HEK293 (cell line): Measurements from ENCODE around the gene EHMT1.

ENCODE experiments used
- CTCF ChIA-PET: fragments of 350-600 bp; formaldehyde crosslinking; extraction: SDS; loops from one replicate; lab custom pipeline; 2021; ENCODE audit warnings: antibody characterized with exemption; lab: Yijun Ruan, JAX
- POLR2A ChIA-PET: fragments of 300-600 bp; formaldehyde crosslinking; extraction: SDS; loops from one replicate; lab custom pipeline; 2020; ENCODE audit warnings: antibody characterized with exemption, inconsistent platforms; lab: Yijun Ruan, JAX
- H3K27ac ChIP-seq: fragments of 200-500 bp; sonication (Bioruptor generic); 2 replicates; pipeline ENCODE4 v1.5.1; 2014; ENCODE audit warnings: low read depth, low read length, control low read depth, inconsistent platforms; ENCODE audit errors: extremely low read depth
- H3K36me3 ChIP-seq, 2 experiments: fragments of 200-500 bp in 1 of 2; sonication (Bioruptor generic) in 1 of 2; 1 replicate in 1 of 2; 2 replicates in 1 of 2; pipeline ENCODE4 v1.5.1; 2014 to 2017; ENCODE audit warnings: inconsistent platforms in 2 of 2, low read length in 2 of 2; ENCODE audit not compliant: control insufficient read depth in 2 of 2, insufficient read depth in 1 of 2
- H3K4me1 ChIP-seq: fragments of 200-500 bp; sonication (Bioruptor generic); 2 replicates; pipeline ENCODE4 v1.5.1; 2014; ENCODE audit warnings: mild to moderate bottlenecking, low read length, inconsistent platforms; ENCODE audit not compliant: control insufficient read depth, insufficient read depth
- H3K4me3 ChIP-seq: 2 replicates; pipeline ENCODE4 v1.5.1; 2011; ENCODE audit warnings: low read depth, mild to moderate bottlenecking, control low read depth, low read length, moderate library complexity
- H3K9me3 ChIP-seq: fragments of 200-500 bp; sonication (Bioruptor generic); 2 replicates; pipeline ENCODE4 v1.5.1; 2014; ENCODE audit warnings: low read depth, low read length, inconsistent platforms; ENCODE audit not compliant: control insufficient read depth, insufficient read depth
- SP3 ChIP-seq: fragments of 450-650 bp; formaldehyde crosslinking; IDR thresholded peaks from 2 replicates; pipeline ENCODE4 v1.5.1; 2016; ENCODE audit warnings: missing biosample characterization, missing genetic modification characterization
- ZNF114 ChIP-seq: fragments of 450-650 bp; formaldehyde crosslinking; IDR thresholded peaks from 2 replicates; pipeline ENCODE4 v1.5.0; 2017; ENCODE audit warnings: missing biosample characterization, missing genetic modification characterization
- ZNF121 ChIP-seq: fragments of 450-650 bp; formaldehyde crosslinking; IDR thresholded peaks from 2 replicates; pipeline ENCODE4 v1.5.1; 2016; ENCODE audit warnings: missing biosample characterization, missing genetic modification characterization
- ZNF391 ChIP-seq: fragments of 450-650 bp; formaldehyde crosslinking; IDR thresholded peaks from 2 replicates; pipeline ENCODE4 v1.5.1; 2016; ENCODE audit warnings: low read depth, missing biosample characterization, missing genetic modification characterization, borderline replicate concordance
- ZNF473 ChIP-seq: fragments of 450-650 bp; formaldehyde crosslinking; IDR thresholded peaks from 2 replicates; pipeline ENCODE4 v1.5.1; 2017; ENCODE audit warnings: missing biosample characterization, missing genetic modification characterization
- ZNF747 ChIP-seq: fragments of 450-650 bp; formaldehyde crosslinking; IDR thresholded peaks from 2 replicates; pipeline ENCODE4 v1.5.1; 2016; ENCODE audit warnings: missing biosample characterization, missing genetic modification characterization
- ZNF843 ChIP-seq: fragments of 450-650 bp; formaldehyde crosslinking; IDR thresholded peaks from 2 replicates; pipeline ENCODE4 v1.5.1; 2016; ENCODE audit warnings: missing biosample characterization, missing genetic modification characterization
- TF ChIP-seq, protein P1 (sequence below): fragments of 450-650 bp; formaldehyde crosslinking; IDR thresholded peaks from 2 replicates; pipeline ENCODE4 v1.5.1; 2017; ENCODE audit warnings: missing biosample characterization, missing genetic modification characterization
- TF ChIP-seq, protein P2 (sequence below): fragments of 450-650 bp; formaldehyde crosslinking; IDR thresholded peaks from 2 replicates; pipeline ENCODE4 v1.5.0; 2017; ENCODE audit warnings: missing biosample characterization, missing genetic modification characterization, borderline replicate concordance
- TF ChIP-seq, protein P3 (sequence below): fragments of 450-650 bp; formaldehyde crosslinking; IDR thresholded peaks from 2 replicates; pipeline ENCODE4 v1.5.1; 2016; ENCODE audit warnings: missing biosample characterization, missing genetic modification characterization

Gene EHMT1

DNA sequence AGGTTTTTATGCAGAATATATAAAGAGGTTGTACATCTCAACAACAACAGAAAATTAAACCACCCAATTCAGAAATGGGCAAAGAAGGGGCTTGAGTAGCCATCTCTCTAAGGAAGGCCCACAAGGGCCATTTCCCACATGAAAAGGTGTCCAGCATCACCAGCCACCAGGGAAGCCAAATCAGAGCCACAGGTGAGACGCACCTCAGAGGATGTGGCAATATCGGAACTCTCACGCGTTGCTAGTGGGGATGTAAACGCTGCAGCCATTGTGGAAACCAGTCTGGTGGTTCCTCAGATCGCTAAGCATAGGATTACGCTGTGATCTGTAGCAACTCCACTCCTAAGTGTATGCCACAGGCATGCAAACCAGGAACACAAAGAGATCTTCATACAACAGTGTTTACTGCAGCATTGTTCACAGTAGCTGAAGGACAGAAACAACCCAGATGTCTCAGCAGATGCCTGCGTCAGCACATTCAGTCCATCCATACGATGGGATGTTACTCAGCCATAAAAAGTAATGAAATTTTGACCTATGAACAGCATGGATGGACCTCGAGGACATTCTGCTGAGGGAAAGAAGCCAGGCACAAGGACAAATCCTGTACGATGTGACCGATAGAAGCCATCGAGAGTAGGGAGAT, 174.5 kb downstream of the EHMT1 start:
- POLR2A ChIA-PET, result interaction anchor here (0.6 kb wide), 1 partner anchor 723 kb away, joined by 3 read pairs; the partner anchor contains the start of gene SAPCD2
- no peak for TF ChIP-seq ZNF391 (tag by site-specific recombination)
- TF ChIP-seq ZNF843, result no peak
- Histone ChIP-seq H3K9me3 (no peaks in the 10 kb centered on the region), H3K4me1 (no peaks in the 10 kb centered on the region), H3K4me3 (no peak overlapping the region), H3K27ac (no peak overlapping the region), H3K36me3 (peaks cover 20 to 76% of the 10 kb centered on the region in 2 experiments; a peak in 2 of 3 replicates)
- CTCF ChIA-PET, result interaction anchor here (0.7 kb wide), 1 partner anchor 167 kb away, joined by 3 read pairs; no protein-coding TSS in a partner anchor

DNA sequence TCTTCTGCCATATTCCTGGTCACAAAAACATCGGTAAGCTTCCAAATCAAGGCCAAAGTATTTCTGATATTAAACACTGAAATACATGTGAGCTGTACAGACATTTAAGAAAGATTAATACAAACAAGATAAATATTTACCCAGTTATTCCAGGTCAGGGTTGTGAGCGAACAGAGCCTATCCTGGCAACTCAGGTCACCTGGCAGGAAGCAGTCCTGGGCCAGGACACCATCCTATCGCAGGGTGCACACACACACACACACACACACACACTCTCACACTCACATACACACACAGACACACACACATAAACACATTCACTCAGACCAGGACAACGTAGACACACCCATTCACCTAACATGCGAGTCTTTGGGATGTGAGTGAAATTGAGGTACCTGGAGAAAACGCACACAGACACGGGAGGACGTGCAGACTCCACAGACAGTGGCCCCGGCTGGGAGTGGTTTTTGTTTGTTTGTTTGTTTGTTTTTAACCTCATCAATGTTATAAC, 176.4 kb downstream of the EHMT1 start:
- ChIA-PET CTCF (interaction anchor here (0.6 to 1.2 kb wide), 3 partner anchors 11 to 418 kb away, joined by 3 read pairs; no protein-coding TSS in a partner anchor), POLR2A (interaction anchor here (0.6 kb wide), 1 partner anchor 18 kb away, joined by 3 read pairs; no protein-coding TSS in a partner anchor)
- no peaks in the 10 kb centered on the region for H3K4me1 ChIP-seq
- no peak overlapping the region for H3K4me3 ChIP-seq
- peaks cover 20 to 88% of the 10 kb centered on the region in 2 experiments; a peak in 2 of 3 replicates for H3K36me3 ChIP-seq
- no peak overlapping the region for H3K27ac ChIP-seq
- H3K9me3 ChIP-seq, result no peaks in the 10 kb centered on the region
- TF ChIP-seq, protein P1, sequence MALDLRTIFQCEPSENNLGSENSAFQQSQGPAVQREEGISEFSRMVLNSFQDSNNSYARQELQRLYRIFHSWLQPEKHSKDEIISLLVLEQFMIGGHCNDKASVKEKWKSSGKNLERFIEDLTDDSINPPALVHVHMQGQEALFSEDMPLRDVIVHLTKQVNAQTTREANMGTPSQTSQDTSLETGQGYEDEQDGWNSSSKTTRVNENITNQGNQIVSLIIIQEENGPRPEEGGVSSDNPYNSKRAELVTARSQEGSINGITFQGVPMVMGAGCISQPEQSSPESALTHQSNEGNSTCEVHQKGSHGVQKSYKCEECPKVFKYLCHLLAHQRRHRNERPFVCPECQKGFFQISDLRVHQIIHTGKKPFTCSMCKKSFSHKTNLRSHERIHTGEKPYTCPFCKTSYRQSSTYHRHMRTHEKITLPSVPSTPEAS (tag by site-specific recombination), result peak; percentile 94
- TF ChIP-seq SP3 (tag by site-specific recombination), result no peak

DNA sequence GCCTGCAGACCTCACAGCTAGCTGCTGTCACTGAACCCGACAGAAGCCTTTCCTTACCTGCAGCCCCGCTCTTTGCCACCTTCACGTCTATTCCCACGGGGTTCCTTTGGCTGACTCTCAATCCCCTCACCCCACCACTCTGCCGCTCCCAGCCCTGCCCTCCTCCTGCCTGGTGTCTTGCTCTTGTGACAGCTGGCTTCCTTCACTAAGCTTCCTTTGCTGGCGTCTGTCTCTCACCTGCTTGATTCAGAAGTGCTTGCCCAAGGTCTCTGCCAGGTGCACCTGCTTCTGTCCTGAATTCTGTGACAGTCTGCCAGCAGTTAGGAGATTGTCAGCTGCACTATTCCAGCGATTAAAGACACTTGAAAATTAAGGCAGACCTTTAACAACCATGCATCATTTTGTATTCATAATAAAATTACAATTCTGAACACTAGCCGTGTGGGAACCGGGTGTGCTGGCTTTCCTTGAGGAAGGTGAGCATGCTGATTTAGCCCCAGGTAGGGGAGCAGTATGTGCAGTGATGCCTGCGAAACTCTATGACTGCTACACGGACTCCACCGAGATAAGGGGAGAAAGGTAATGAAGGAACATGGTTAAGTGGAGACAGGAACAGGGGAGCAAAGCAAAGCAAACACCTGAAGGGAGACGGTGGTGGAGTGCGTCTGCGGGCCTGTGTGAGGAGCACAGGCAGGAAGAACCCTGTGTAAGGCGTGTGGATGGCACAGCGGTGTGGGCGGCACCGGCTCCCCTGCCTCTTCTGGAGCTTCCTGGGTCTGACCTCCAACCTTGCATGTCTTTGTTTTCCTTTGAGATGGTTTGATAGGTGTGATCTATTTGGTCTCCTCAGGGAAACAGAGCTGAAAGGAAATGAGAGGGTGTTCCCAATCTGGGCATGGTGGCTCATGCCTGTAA, 178.7 kb downstream of the EHMT1 start:
- peaks cover 8 to 85% of the 10 kb centered on the region in 2 experiments; a peak in 2 of 3 replicates for H3K36me3 ChIP-seq
- H3K4me3 ChIP-seq, result no peak overlapping the region
- H3K9me3 ChIP-seq, result no peaks in the 10 kb centered on the region
- no peak for TF ChIP-seq ZNF114
- no peak for TF ChIP-seq ZNF747 (tag by site-specific recombination)
- TF ChIP-seq ZNF473, result no peak
- TF ChIP-seq, protein P2, sequence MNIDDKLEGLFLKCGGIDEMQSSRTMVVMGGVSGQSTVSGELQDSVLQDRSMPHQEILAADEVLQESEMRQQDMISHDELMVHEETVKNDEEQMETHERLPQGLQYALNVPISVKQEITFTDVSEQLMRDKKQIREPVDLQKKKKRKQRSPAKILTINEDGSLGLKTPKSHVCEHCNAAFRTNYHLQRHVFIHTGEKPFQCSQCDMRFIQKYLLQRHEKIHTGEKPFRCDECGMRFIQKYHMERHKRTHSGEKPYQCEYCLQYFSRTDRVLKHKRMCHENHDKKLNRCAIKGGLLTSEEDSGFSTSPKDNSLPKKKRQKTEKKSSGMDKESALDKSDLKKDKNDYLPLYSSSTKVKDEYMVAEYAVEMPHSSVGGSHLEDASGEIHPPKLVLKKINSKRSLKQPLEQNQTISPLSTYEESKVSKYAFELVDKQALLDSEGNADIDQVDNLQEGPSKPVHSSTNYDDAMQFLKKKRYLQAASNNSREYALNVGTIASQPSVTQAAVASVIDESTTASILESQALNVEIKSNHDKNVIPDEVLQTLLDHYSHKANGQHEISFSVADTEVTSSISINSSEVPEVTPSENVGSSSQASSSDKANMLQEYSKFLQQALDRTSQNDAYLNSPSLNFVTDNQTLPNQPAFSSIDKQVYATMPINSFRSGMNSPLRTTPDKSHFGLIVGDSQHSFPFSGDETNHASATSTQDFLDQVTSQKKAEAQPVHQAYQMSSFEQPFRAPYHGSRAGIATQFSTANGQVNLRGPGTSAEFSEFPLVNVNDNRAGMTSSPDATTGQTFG (tag by site-specific recombination), result no peak
- no peak overlapping the region for H3K27ac ChIP-seq
- H3K4me1 ChIP-seq, result no peaks in the 10 kb centered on the region
- POLR2A ChIA-PET, result no interaction called here
- CTCF ChIA-PET, result interaction anchor here (0.6 kb wide), 1 partner anchor 101 kb away, joined by 5 read pairs; no protein-coding TSS in a partner anchor

DNA sequence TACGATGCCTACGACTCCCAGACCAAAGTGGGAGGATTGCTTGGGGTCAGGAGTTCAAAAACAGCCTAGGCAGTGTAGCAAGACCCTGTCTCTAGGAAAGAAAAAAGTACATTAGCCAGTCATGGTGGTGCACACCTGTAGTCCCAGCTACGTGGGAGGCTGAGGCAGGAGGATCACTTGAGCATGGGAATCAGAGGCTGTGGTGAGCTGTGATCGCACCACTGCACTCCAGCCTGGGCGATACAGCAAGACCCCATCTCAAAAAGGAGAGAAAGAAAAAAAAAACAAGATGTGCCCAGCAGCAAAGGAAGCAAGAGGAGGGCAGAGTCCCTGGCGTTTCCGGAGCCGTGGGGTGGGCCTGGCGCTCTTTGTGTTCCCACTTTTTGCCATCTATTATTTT, 179.3 kb downstream of the EHMT1 start:
- POLR2A ChIA-PET, result no interaction called here
- TF ChIP-seq ZNF121 (tag by site-specific recombination), result 0 out of 2 replicates have a peak, but pooled peaks have one; percentile 12
- TF ChIP-seq, protein P3, sequence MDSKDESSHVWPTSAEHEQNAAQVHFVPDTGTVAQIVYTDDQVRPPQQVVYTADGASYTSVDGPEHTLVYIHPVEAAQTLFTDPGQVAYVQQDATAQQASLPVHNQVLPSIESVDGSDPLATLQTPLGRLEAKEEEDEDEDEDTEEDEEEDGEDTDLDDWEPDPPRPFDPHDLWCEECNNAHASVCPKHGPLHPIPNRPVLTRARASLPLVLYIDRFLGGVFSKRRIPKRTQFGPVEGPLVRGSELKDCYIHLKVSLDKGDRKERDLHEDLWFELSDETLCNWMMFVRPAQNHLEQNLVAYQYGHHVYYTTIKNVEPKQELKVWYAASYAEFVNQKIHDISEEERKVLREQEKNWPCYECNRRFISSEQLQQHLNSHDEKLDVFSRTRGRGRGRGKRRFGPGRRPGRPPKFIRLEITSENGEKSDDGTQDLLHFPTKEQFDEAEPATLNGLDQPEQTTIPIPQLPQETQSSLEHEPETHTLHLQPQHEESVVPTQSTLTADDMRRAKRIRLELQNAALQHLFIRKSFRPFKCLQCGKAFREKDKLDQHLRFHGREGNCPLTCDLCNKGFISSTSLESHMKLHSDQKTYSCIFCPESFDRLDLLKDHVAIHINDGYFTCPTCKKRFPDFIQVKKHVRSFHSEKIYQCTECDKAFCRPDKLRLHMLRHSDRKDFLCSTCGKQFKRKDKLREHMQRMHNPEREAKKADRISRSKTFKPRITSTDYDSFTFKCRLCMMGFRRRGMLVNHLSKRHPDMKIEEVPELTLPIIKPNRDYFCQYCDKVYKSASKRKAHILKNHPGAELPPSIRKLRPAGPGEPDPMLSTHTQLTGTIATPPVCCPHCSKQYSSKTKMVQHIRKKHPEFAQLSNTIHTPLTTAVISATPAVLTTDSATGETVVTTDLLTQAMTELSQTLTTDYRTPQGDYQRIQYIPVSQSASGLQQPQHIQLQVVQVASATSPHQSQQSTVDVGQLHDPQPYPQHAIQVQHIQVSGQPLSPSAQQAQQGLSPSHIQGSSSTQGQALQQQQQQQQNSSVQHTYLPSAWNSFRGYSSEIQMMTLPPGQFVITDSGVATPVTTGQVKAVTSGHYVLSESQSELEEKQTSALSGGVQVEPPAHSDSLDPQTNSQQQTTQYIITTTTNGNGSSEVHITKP, result no peak
- Histone ChIP-seq H3K36me3 (peaks cover 8 to 85% of the 10 kb centered on the region in 2 experiments; a peak in 2 of 3 replicates), H3K27ac (no peak overlapping the region), H3K4me3 (no peak overlapping the region), H3K9me3 (no peaks in the 10 kb centered on the region), H3K4me1 (no peaks in the 10 kb centered on the region)
- CTCF ChIA-PET, result no interaction called here
